HG02759 (cell line): ENCODE data around the gene SLC16A10.
"Not testable (repeated sequence)": the region's sequence is repeated elsewhere in the genome, so short reads cannot be mapped to it uniquely, and the experiment has no call there.

ENCODE experiments used
- ATAC-seq: cut with Tn5 transposase; IDR thresholded peaks from one replicate; pipeline ENCODE4 v1.9.1; 2021; ENCODE audit warnings: mild to moderate bottlenecking, moderate library complexity; ENCODE audit not compliant: unreplicated experiment

Gene SLC16A10

GRCh38 chr6:111124406-111124805 is 37.1 kb downstream of the SLC16A10 start:
- no peak for ATAC-seq

DNA sequence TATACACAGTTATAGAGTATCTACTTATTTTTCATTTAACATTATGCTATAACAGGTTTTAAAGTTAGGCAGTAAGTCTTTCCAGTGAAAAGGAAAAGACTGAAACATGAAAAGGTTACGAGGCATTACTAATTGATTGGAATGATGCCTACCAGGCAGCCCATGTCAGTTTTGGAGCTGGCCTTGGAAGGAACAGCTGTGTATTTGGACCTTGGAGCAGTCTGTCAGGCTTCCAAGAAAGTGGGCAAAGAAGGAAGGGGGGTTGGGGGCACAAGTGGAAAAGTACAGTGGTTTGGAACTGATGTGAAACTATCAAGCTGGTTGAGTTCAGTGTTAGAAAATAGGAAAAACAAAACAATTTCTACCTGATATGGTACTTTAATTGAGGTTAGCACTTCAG is 41.7 kb downstream of the SLC16A10 start:
- no peak for ATAC-seq

GRCh38 chr6:111131018-111131417 is 43.7 kb downstream of the SLC16A10 start:
- not testable (repeated sequence) for ATAC-seq

GRCh38 chr6:111132669-111133068 is 45.4 kb downstream of the SLC16A10 start:
- ATAC-seq = not testable (repeated sequence)

DNA sequence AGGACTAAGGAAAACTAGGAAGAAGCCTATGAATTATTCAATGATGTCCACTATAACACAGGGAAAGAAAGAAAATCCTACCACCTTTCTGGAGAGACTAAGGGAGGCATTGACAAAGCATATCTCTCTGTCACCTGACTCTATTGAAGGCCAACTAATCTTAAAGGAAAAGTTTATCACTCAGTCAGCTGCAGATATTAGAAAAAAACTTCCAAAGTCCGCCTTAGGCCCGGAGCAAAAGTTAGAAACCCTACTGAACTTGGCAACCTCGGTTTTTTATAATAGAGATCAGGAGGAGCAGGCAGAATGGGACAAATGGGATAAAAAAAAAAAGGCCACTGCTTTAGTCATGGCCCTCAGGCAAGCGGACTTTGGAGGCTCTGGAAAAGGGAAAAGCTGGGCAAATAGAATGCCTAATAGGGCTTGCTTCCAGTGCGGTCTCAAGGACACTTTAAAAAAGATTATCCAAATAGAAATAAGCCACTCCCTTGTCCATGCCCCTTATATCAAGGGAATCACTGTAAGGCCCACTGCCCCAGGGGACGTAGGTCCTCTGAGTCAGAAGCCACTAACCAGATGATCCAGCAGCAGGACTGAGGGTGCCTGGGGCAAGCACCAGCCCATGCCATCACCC is 47.0 kb downstream of the SLC16A10 start:
- ATAC-seq = not testable (repeated sequence)

DNA sequence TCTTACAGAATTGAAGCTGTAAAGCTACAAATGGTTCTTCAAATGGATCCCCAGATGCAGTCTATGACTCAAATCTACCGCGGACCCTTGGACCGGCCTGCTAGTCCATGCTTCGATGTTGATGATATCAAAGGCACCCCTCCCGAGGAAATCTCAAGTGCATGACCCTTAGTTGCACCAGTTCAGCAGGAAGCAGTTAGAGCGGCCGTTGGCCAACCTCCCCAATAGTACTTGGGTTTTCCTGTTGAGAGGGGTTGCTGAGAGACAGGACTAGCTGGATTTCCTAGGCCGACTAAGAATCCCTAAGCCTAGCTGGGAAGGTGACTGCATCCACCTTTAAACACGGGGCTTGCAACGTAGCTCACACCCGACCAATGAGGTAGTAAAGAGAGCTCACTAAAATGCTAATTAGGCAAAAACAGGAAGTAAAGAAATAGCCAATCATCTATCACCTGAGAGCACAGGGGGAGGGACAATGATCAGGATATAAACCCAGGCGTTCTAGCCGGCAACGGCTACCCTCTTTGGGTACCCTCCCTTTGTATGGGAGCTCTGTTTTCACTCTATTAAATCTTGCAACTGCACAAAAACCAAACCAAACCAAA is 50.3 kb downstream of the SLC16A10 start:
- not testable (repeated sequence) for ATAC-seq

- no peak for ATAC-seq
These were observed 60.1 kb downstream of the SLC16A10 start for GRCh38 chr6:111147440-111147839.

DNA sequence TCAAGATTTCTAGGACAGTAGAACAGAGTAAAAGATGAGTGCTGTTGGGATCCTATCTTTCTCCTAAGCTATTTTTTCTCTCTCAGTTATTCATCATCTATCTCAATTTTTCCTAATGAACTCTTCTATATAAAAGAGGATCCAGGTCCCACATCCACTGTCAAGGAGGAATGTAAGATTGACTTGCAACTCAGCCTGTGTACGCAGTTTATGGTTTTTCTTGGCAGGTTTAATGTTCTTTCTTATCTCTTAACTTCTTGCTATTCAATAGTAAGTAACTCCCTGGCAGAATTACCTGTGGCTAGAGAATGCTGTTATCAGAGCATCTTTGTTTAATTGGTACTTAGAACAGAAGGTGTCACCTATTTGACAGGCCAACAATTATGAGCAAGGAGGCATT is 60.8 kb downstream of the SLC16A10 start:
- no peak for ATAC-seq

- ATAC-seq = no peak
These were observed 63.3 kb downstream of the SLC16A10 start for GRCh38 chr6:111150577-111150976.

GRCh38 chr6:111154981-111155380 is 67.7 kb downstream of the SLC16A10 start:
- no peak for ATAC-seq

DNA sequence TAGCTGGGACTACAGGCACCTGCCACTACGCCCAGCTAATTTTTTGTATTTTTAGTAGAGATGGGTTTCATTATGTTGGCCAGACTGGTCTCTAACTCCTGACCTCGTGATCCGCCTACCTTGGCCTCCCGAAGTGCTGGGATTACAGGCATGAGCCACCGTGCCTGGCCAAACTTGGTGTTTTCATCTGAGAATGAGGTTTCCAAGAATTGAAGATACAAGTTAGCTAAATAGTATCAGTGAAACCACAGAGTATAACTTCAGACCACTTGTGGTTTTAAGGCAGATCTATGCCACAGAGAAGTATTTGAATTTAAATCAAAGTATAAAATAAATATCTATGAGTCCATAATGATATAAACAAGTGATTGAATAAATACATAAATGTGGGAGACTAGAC is 70.1 kb downstream of the SLC16A10 start:
- no peak for ATAC-seq

GRCh38 chr6:111159633-111160032 is 72.3 kb downstream of the SLC16A10 start:
- ATAC-seq = no peak

GRCh38 chr6:111161650-111162049 is 74.3 kb downstream of the SLC16A10 start:
- no peak for ATAC-seq

DNA sequence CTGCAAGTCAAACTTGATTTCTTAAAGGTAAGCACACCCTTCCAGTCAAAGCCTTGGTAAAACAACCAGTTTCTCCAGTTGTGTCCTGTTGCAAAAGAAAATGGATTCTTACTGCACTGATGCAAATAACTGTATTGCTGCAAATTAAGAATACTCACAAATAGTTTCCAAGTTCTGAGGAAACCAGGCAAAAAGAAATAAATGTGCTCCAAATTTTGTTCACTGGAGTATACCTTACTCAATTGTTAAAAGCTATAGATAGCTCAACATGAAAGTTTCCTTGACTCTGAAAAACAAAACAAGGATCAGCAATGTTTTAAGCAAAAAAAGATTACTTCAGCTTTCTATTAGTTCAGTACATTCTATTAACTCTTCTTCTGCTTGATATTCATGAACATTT is 75.2 kb downstream of the SLC16A10 start:
- no peak for ATAC-seq

DNA sequence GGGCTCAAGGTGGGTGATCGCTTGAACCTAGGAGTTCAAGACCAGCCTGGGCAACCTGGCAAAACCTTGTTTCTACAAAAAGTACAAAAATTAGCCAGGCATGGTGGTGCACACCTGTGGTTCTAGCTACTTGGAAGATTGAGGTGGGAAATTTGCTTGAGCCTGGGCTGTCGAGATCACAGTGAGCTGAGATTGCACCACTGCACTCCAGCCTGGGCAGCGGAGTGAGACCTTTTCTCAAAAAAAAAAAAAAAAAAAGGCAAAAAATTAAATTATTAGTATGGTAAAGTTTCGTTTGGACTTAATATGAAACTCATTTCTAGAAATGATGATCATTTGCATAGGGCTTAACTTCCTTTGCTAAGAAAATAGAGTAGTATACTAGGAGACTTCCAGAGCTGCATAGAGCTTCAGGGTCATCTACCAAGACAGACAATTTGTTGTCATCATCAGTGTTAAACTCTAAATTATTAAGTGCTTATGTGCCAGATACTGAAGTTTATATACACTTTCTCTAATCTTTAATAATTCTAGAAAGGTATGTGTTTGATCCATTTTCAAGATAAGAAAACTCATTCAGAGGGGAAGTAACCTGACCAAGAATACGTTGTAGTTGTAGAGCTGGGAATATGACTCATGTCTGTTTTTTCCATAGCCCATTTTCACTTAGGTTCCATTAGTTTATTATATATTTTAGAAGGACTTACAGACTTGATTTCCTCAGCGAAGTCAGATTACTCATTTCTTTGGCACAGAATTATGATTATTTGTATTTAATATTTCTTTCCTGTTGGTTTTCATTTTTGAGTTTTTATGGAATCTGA is 84.5 kb downstream of the SLC16A10 start:
- peak; percentile 63 for ATAC-seq

GRCh38 chr6:111172563-111172962 is 85.3 kb downstream of the SLC16A10 start:
- ATAC-seq = no peak

DNA sequence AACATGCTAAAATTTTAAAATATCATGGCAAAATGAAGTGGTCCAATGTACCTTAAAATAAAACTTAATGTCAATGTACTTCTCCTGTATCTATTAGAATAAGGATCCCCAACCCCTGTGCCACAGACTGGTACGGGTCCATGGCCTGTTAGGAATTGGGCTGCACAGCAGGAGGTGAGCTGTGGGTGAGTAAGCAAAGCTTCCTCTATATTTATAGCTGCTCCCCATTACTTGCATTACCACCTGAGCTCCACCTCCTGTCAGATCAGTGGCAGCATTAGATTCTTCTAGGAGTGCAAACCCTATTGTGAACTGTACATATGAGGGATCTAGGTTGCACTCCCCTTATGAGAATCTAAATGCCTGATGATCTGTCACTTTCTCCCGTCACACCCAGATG is 86.0 kb downstream of the SLC16A10 start:
- no peak for ATAC-seq

GRCh38 chr6:111173946-111174345 is 86.6 kb downstream of the SLC16A10 start:
- no peak for ATAC-seq

GRCh38 chr6:111175109-111175508 is 87.8 kb downstream of the SLC16A10 start:
- no peak for ATAC-seq

GRCh38 chr6:111176038-111176759 is 88.9 kb downstream of the SLC16A10 start:
- ATAC-seq = no peak

DNA sequence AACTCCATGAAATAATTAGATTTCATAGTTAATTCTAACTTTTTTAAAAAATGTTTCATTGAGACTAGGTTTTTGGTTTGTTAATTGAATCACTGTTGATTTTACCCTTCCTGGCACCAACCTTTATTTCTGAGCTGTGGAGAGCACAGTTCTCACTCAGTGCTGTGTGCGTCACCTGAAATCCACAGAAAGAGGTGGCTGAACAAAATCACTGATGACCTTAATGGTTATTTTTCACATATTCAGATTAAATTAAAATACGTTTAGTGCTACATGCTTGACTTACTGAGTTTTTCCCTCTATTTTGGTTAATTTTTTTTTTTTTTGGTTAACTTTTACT is 89.4 kb downstream of the SLC16A10 start:
- ATAC-seq = no peak
